Adrenal gland (tissue), 5 donors: Measurements from ENCODE around the gene ASB8.
A peak's percentile ranks its signal among the peaks of the same experiment; 100 is the strongest.

Source experiments
- POLR2A ChIP-seq, 2 donors: fragments of 450-650 bp; IDR thresholded peaks; one replicate each; pipeline ENCODE4 v1.6.1; 2017; ENCODE audit warnings: antibody characterized with exemption in 2 of 2, mild to moderate bottlenecking in 2 of 2, moderate library complexity in 1 of 2
- TF ChIP-seq, protein P1 (sequence below), 6 experiments: fragments of 450-650 bp in 4 of 6; fragments of 200-600 bp in 2 of 6; sonication (generic) in 1 of 6; IDR thresholded peaks; 1 replicate in 5 of 6; 2 replicates in 1 of 6; pipeline versions ENCODE4 v1.5.1 to v1.8.0; 2016 to 2021; ENCODE audit warnings: antibody characterized with exemption in 6 of 6, mild to moderate bottlenecking in 2 of 6, moderate library complexity in 1 of 6
- donor health status: DM: no; HTN: no; CAD: no.

DNA sequence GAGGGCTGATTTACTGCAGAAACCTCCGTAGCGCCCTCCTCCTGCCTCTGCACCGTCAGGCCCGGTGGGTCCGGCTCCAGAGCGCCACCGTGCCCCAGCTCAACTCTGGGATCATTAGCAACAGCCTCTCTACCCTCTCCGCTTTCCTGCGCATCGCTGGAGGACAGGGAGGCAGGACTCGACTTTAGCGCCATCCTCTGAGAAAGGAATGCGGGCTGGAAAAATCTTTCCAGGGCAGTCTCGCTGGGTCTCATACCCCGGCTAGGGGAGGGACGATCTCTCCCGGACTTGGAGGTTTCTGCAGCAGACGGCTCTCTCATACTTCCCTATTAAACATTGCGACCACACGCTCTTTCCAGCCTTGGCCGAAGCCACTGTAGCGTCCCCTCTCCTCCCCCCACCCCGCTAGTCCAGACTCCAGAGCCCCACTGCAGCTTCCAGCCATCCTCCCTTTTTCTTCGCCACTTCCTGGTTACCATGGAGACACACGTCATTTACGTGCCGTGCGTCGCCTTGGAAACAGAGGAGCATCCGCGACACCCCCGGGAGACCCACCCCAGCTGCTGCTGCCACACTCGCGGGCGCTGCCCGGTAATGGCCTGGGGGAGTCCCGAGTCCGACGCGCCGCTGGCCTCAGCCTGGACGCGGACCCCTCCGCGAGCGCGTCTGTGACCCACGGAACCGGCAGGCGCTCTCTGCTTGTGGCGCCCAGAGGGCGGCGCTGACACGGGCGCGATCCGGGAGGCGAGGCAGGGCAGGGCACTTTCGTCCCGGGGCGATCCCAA is 26.0 kb upstream of the ASB8 start, which contains the start of gene CCDC184:
- TF ChIP-seq POLR2A (IDR thresholded peaks at IDR 0.05): peak in 1 of 2 donors; percentile 31
- TF ChIP-seq, protein P1, sequence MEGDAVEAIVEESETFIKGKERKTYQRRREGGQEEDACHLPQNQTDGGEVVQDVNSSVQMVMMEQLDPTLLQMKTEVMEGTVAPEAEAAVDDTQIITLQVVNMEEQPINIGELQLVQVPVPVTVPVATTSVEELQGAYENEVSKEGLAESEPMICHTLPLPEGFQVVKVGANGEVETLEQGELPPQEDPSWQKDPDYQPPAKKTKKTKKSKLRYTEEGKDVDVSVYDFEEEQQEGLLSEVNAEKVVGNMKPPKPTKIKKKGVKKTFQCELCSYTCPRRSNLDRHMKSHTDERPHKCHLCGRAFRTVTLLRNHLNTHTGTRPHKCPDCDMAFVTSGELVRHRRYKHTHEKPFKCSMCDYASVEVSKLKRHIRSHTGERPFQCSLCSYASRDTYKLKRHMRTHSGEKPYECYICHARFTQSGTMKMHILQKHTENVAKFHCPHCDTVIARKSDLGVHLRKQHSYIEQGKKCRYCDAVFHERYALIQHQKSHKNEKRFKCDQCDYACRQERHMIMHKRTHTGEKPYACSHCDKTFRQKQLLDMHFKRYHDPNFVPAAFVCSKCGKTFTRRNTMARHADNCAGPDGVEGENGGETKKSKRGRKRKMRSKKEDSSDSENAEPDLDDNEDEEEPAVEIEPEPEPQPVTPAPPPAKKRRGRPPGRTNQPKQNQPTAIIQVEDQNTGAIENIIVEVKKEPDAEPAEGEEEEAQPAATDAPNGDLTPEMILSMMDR (IDR thresholded peaks at IDR 0.05): peak; percentile 16 to 58 (median 42)
